GM12872 (cell line): Measurements from ENCODE around the gene ITPRIP.

Experiments
- CTCF ChIP-seq: IDR thresholded peaks from 3 replicates; pipeline ENCODE4 v1.5.1; 2011; ENCODE audit warnings: low read depth, mild to moderate bottlenecking, low read length, moderate library complexity; ENCODE audit not compliant: insufficient read depth

ITPRIP gene

GRCh38 chr10:104267721-104268404 is 70.4 kb downstream of the ITPRIP start:
- no peak for TF ChIP-seq CTCF

- TF ChIP-seq CTCF = no peak
These were observed 73.5 kb downstream of the ITPRIP start for GRCh38 chr10:104264783-104265182.

GRCh38 chr10:104262055-104262454 is 76.2 kb downstream of the ITPRIP start:
- TF ChIP-seq CTCF = no peak

GRCh38 chr10:104260775-104261115 is 77.5 kb downstream of the ITPRIP start:
- no peak for TF ChIP-seq CTCF

- TF ChIP-seq CTCF = no peak
These were observed 78.1 kb downstream of the ITPRIP start for GRCh38 chr10:104259999-104260774.
